ENCODE data around the gene TSPEAR.
"Not testable (repeated sequence)": the region's sequence is repeated elsewhere in the genome, so short reads cannot be mapped to it uniquely, and the experiment has no call there.

Gene TSPEAR

GRCh38 chr21:44649521-44650100 lies 61.8 kb downstream of the TSPEAR start:
- no peak for FAIRE-seq

GRCh38 chr21:44648557-44649311 lies 62.6 kb downstream of the TSPEAR start:
- FAIRE-seq = no peak

- FAIRE-seq = no peak
These were observed 64.2 kb downstream of the TSPEAR start for GRCh38 chr21:44647222-44647552.

- not testable (repeated sequence) for FAIRE-seq
These were observed 64.8 kb downstream of the TSPEAR start, which contains the start of gene KRTAP10-11 for GRCh38 chr21:44646366-44647221. Gene KRTAP10-11 (plus strand): TSS chr21:44646414. CDS start chr21:44646459, 45 bp downstream.

- FAIRE-seq = no peak
These were observed 66.5 kb downstream of the TSPEAR start for GRCh38 chr21:44644878-44645277.

- FAIRE-seq = no peak
These were observed 67.5 kb downstream of the TSPEAR start for GRCh38 chr21:44643741-44644310.

GRCh38 chr21:44640761-44641160 lies 70.6 kb downstream of the TSPEAR start:
- no peak for FAIRE-seq

- FAIRE-seq = no peak
These were observed 72.1 kb downstream of the TSPEAR start for GRCh38 chr21:44639331-44639655.

- not testable (repeated sequence) for FAIRE-seq
These were observed 72.7 kb downstream of the TSPEAR start for GRCh38 chr21:44638506-44639330.

GRCh38 chr21:44637851-44638348 lies 73.5 kb downstream of the TSPEAR start:
- not testable (repeated sequence) for FAIRE-seq

- no peak for FAIRE-seq
These were observed 74.1 kb downstream of the TSPEAR start, which contains the start of gene KRTAP10-10 for GRCh38 chr21:44637018-44637850. Gene KRTAP10-10 (plus strand): TSS chr21:44637356. CDS start chr21:44637418, 62 bp downstream.

- FAIRE-seq = no peak
These were observed 75.0 kb downstream of the TSPEAR start for GRCh38 chr21:44636209-44637017.

GRCh38 chr21:44632067-44632466 lies 79.3 kb downstream of the TSPEAR start:
- no peak for FAIRE-seq

GRCh38 chr21:44630440-44630839 lies 80.9 kb downstream of the TSPEAR start:
- FAIRE-seq = no peak

GRCh38 chr21:44628707-44629391 lies 82.5 kb downstream of the TSPEAR start:
- no peak for FAIRE-seq

- FAIRE-seq = not testable (repeated sequence)
These were observed 83.5 kb downstream of the TSPEAR start for GRCh38 chr21:44627831-44628233.

GRCh38 chr21:44627181-44627822 lies 84.1 kb downstream of the TSPEAR start:
- FAIRE-seq = not testable (repeated sequence)

- FAIRE-seq = no peak
These were observed 84.7 kb downstream of the TSPEAR start, which contains the start of gene KRTAP10-9 for GRCh38 chr21:44626673-44627143. Gene KRTAP10-9 (plus strand): TSS chr21:44627093. CDS start chr21:44627172, 79 bp downstream.

GRCh38 chr21:44626262-44626661 lies 85.1 kb downstream of the TSPEAR start:
- FAIRE-seq = no peak
